Dedifferentiated amniotic fluid mesenchymal stem cell (primary cell): ENCODE results near the gene AMOTL2.

Experiments
- DNase-seq: peaks from one replicate; pipeline ENCODE4 v3.0.0-alpha.2; 2016; ENCODE audit errors: extremely low spot score

Gene AMOTL2

DNA sequence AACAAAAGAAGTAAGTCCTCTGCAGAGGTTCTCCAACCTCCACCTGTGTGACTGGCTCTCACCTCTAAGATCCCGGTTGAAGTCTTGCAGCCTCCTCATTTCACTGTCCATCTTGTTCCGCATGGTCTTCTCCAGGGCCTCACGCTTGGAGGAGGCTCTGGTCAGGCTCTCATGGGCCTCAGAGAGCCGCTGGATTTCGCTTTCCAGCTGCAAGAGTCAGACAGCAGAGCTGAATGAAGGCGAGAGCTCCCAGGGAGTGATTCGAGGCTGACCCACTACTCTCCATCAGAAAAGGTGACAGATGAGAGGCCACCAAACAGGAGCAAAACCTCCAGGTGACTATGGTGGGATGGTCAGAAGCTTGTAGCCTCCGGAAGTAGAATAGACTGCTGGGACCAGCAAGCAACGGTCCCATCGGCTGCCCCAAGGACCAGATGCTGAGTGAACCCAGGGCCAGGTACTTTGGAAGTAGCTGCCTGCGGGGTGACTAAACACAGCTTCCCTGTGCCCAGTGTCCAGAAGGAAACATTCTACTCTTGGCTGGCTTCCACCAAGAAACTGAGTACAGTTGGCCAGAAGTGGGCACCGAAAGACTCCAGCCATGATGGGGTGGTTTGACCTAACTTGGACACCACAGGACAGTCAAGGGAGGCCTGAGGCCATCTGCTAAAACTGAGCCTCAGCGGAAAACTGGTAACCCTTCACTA, 7.9 kb downstream of the AMOTL2 start:
- no peak for DNase-seq

DNA sequence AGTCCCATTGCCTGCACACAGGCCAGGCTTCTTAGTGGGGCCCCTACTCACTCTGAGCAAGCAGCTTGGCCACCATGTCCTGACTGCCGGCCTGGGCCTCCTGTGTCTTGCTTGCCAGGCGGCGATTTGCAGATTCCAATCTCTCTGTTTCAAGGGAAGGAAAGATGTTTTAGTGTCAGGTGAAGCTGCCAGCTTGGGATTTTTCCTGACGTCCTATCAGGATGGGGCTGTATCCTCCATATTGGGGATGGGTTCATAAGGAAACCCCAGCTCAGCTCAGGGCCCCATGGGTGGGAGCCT, 8.5 kb downstream of the AMOTL2 start:
- no peak for DNase-seq

DNA sequence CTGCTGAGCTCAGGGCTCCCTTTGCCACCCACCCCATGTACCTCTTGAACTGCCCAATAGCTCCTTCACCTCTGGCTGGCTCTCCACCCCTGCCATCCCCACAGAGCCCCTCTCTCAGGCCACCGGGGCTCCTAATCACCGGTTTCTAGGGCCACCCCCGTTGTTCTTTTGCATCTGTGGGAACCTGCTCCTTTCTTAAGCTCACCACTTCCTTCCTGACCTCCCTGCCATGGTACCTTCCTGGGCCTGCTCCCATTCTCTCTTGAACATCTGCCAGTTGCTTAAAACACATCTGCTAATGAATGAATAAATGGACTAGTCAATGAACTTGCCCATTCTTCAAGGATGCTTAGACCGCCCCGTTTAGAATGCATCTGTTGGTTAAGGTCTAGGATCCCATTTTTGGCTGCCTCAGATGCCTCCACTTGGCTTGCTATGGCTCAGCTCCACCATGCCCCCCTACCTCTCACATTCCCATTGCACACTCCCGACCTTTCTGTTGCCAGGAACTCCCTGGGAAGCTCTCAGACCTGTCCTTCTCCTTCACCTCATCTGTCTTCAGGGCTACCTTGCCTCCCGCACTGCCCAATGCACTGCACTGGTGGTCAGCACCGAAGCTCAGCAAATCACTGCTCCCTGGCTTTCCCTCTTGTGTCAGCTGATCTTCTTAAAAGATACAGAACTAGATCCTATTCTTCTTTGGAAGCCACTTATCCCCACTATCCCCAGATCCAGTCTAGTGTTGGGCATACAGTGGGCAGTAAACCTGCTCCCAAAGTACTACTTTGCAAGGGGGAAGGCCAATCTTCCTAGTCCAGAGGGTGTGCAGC, 9.1 kb downstream of the AMOTL2 start:
- no peak for DNase-seq

DNA sequence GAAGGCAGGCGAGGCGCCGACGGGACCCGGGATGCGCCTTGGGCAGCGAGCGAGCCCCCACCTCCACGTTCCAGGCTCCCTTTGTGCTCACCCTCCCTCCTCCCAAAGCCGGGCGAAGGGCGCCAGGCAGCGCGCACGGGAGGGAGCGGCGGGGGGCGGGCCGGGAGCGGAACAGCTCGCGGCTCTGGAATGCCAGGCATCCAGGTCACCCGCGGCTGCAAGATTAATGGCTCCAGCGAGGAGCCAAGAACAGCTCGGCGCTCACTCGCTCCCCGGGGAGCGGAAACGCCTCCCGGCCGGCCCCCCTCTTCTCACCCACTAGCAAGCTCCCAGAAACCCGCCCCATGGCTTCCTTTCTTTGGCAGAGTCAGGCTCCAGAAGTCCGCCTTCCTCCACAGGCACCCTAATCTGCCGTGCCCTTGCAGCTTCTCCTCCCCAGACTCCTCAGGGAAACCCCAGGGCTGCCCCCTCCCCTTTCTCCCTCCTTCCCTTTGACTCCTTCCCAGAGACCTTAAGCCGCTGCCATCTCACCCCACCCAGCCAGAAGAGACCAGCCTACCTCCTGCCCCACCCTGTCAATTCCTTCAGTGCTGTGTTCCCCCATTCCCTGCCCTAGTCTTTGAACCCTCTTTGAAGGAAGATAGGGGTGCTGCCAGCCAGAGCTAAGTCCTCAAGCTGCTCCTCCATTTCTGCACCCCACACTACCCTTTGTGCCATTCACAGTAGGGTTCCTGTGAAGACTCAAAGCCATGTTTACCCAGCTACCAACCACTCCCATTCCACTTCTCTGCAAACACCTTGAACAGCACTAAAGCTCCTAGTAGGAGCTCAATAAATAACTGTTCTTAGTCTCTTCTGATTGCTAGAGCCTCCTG, 9.9 kb downstream of the AMOTL2 start:
- peak; percentile 96 for DNase-seq

DNA sequence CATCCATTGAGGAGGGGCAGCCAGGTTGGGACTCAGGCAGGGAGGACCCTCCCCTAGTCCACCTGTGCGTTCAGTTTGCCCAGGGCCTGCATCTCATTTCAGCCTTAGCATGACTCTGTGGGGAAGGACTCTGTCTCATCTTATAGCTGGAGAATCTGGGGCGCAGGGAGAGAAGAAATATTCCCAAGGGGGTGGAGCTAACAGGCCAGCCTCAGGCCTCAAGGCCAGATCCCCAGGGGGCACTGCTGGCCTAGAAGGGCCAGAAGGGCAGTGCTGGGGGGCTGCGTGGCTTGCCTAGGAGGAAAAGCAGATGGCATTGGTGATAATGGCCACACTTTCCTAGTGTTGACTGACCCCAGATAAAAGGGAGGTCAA, 10.9 kb downstream of the AMOTL2 start:
- no peak for DNase-seq

DNA sequence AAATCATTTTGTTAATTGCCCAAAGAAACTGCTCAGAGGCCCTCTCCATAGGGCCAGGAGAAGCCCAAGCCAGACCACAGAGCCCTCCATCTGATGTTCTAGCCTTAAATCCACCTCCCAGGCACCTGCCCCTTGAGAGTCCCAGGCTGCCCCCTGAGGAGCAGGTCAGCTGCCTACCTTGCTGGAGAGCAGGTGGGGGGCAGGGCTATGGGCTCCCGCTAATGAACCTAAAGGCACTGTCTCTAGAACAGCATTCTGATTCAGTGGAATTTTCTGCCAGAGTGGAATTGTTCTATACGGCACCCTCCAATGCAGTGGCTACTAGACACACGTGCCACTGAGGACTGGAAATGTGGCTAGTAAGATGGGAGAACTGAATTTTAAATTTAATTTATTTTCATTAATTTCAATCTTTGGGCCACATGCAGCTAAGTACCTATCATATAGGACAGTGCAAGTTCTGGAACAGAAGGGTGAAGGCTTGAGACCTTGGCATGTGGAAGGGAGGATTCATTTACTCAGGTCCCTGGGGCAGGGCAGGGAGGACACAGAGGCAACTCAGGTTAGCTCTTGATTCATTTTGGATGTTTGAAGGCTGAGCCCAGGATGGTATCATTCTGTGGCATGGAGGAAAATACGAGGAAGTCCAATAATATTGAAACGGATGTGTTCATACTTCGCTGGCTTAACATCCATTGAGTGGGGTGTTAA, 11.4 kb downstream of the AMOTL2 start:
- no peak for DNase-seq

DNA sequence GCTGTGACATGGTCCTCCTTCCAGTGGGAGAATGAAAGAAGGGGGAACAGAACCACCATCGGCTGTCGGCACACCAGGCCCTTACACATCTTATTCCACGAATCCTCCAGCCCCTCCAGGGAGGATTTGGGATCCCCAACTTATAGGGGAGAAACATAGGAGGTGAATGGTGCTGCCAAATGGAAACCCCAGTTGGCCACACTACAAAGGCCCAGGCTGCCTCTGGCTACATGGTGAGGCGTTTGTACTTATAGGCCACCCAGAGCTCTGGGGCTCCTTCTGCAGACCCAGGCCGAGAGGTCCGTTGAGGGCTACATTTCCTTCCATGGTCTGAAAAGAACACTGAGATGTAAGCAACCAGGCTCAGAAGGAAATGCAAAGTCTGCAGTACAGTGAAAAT, 12.0 kb downstream of the AMOTL2 start:
- DNase-seq: no peak

DNA sequence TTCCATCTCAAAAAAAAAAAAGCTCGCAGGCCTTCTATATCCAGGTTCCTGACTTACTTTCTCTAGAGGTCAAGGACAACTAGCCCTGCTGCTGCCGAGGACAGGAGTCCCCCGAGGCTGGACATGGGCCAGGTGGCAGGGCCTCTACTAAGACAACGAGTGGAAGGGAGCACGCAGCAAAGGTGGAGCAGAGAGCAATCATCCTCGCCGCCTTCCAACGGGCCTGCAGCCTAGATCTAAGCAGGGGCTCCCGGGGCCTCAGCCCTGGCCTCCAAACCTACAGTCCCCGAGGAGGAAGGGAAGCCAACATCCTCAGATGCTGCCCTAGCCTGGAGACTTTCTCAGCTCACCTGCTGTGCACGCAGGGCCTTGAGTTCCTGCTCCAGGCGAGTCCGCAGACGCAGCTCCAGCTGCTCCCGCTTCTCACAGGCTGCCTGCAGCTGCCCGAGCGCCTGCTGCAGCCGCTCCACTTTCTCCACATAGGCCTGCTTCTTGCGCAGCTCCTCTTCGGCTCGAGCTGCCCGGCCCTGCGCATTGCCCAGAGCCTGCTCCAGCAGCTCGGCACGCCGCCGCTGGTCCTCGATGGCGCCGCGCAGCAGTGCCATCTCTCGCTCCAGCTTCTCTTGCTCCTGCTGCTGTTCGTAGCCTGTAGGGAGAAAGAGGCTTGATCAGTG, 12.9 kb downstream of the AMOTL2 start:
- no peak for DNase-seq

DNA sequence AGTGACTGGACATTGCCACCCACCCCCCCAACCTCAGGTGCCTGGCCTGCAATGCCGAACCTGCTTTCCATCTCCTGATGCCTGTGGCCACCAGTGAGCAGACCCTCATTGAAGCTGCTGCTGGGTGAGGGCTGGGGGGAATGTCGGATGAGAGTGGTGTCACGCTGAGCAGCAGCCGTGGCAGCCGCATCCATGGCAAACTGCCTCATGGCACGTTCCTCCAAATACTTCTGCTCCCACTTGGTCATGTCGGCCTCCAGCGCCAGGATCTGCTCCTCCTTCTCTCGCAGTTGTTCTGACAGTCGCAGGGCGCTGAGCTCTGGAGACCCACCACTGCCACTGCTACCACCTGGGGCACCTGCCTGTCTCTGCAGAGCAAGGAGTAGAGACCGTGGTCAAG, 14.2 kb downstream of the AMOTL2 start:
- DNase-seq: no peak

DNA sequence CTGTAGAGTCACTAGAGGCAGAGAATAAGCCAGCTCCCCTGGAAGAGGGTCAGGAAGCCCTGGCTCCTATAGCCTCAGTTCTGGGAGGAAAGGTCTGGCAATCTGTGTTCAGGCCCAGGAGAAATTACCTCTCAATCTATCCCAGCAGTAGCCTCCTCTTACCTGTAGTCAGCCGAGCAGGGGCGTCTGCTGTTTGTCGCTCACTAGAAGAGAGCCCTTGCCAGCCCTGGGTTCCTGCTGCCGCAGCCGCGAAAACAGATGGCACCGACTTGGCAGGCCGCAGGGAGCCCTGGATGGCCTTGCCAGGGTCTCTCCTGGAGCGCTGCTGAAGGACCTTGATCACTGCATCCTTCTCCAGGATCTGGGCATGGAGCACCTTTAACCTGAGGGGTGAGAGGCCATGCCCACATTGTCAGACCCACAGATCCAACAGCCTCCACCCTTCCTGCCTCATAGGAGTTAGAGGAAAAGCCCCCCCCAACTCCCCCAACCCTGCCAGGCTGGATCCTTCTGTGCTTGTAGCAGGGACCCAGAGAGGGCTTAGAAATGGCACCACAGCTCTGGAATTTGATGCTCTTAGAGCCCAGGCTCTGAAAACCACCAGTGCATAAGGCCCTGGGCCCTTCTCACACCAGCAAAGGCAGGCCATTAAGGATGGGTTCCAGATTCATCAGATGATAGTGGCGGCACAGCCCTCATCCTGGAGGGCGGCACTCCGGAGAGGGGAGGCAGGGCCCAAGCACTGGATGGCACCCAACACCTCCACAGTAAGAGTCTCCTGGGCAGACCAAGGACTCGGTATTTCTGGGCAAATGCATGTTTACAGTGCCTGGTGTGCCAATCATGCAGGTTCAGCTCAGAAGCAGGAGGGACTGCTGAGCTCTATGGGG, 14.9 kb downstream of the AMOTL2 start:
- DNase-seq: no peak

DNA sequence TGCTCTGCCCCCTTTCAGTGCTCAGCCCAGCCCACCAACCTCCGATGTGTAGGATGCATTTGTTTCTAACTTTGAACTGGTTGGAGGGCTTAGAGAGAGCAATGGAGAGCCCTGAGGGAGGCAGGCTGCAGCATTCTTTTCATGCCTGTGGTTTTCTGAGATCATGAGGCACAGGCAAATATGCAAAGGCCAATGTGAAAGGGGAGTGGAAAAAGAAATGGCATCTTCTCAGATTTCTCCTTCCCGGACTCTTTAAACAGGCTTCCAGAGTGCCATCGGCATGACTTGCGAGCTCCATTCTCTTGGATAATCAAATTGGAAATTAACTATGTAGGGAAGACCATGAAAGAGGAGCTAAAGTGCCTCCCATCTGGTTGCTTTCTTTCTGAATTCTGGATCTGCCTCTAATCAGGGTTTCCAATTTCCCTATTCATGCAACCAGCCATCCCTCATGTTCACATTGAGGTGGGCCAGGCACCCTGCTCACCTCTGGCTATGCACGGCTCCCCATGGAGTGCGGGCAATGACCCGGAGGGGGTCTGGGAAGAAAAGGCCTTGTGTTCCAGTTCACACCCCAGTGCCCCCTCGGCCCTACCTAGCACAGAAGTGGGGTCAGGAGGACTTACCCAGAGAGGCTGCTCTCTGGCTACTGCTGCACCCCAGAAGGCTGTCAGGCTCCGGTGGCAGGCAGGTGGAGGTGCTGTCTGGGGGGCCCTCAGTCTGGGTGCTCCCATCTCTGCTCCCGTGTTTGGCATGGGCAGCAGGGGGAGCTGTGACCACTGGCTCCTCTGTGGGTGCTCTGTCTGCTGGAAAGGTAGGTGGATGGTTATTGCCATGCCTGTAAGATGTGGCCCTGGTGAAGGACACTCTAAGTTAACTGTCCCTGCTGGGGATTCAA, 16.1 kb downstream of the AMOTL2 start:
- DNase-seq: peak; percentile 97

DNA sequence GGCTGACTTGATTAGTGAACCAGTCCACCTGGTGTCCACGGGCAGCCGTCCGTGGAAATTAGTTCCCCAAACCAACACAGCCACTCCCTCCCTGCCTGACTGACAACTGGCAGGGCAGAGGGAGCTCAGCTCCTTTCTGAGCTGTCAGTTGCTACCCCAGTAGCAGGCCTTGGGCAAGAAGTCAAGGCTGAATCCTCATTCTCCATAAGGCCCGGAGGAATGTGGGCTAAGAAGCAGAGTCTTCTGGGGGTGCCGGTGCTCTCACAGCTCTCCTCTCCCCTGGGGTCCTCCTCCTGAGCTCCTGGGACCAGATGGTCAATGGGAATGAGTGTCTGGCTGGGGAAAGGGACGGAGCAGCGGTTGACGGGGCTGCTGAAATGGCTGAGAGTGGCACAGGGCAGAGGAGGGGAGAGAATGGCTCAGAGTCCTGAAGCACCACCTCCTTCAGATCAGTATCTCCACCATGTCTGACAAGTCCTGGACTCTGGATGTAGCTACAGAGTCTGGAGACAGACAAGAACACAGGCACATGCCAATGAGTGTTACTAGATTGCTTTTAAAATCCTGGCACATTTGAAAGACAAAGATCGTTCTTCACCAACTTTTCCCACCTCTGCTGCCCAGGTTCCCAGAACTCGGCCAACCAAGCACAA, 16.9 kb downstream of the AMOTL2 start:
- DNase-seq: no peak

DNA sequence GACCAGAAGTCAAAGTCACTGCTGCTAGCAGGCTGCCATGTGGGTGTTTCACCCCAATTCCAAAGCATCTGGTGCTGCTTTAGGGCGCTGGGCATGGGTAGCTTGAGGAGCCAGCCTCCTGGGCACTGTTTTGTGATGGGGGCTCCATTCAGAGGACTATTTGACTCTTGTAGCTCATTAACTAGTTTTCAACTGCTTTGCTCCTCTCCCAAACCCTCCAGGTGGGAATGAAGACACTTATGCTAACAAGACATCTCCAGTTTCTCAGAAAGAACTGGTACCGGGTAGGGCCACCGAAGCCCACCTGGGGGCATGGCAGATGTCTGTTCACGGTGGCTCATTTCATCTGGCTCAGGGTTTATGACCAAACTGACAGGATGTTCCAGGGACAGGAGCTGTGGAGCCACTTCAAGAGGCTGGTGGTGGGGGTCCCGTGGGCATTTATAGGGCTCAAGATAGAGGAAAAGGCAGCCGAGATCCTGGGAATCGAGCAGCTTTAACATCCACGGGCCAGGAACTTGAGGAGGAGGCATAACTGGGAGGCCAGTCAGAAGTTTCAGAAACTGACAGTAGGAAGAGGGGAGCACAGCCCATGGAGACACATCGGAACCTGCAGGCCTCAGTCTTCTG, 17.7 kb downstream of the AMOTL2 start:
- DNase-seq: no peak

DNA sequence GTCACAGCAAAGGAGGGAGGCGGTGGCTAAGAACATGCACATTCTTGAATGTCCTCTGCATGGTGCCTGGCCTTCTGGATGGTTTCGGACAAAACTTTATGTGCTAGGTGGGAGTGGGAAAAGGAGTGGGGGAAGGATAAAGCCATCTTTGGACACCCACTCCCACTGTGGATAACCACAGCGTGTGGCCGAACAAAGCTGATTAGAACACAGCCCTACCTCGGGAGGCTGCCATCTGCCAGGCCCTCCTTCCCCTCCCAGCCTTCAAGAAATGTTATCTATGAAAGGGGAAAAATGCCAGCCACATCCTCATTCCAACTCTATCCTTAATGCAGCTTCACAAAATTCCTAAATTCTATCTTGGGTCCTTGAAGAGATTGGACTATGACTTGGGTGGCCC, 18.8 kb downstream of the AMOTL2 start:
- DNase-seq: no peak

DNA sequence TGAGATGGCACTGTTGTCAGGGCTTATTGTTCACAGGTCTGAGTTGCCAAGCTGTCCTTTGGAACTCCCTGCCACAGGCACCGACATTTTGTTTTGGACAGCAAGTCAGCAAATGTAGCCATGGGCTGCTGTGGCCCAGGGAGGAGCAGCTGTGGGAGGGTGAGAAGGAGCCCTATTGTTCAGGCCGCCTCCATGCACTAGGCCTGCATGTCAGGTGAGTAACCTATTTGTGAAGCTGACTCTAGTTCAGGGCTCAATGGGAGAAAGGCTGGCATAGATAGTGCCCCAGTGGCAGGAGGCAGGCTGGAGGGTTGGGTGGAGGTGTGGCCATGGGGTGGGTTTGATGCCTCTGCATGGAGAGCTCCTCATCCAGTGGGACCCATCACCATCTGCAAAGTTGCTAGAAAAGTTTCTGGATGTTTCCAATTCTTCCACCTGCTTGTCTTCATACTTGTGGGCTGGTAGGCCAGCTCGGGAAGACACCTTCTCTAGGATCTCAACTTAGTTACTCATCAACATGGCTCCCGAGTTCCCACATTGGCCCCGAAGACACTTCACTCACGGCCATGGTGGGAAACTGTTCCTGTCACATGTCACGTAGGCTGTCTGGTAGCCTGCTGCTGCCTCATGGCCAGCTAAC, 19.5 kb downstream of the AMOTL2 start:
- DNase-seq: no peak

DNA sequence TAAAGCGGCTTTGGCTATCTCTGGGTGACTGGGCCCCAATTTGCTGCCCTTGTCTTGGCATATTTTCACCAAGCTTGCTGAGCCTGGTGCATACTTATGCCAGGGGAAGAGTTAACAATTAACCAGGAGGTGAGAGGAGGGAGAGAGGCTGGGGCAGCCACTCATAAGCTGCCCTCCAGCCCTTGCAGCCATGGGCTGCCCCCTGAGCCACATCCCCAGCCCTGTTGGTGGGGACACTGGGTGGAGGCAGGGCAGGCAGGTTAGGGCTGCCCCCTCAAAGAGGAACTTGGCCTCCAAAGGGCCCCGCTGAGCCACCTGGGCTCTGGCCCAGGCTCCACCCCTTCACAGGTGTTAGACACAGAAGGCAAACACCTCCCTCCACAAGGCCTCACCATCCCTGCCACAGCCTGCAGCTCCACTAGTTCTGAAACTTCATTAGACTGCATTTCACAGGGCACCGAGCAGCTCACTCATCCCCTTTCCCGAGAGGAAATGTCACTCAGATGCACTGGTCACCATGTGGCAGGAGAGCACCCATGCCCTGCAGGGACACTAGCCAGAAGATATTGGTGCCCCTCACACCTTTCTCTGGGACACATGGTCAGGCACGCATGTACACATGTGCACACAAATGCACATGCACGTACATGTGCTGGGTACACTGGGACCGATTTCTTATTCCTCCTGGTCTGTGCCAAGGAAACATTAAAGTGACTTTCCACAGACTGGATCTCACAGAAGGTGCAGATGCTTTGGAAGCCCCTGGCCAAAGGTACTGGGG, 20.2 kb downstream of the AMOTL2 start:
- DNase-seq: no peak

DNA sequence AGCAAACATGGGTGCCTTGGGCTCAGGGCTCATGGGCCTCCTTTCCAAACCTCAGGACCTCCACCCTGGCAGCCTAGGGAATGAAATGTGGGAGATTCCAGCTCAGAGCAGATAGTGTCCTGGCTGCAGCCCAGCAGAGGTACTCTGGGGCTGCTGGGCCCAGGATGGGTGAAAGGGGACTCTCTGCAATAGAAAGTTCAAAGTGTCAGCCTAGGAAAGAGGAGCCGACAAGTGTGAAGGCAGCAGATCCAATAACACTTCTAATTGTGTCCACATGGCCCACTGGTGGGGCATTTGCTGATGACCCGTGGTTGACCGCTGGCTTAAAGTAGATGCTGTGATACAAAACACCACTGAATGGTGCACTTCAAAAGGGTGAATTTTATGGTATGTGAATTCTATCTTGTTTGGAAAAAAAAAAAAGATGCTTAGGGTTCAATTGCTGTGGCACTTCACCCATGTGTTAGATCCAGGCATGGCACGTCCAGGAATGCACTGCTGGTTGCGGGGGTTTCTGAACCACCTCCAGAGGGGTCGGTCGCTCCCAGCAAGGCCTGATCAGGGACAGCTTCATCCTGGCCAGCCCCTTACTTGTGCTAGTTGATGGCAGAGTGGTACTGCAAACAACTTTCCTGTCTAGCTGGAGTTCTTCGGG, 20.9 kb downstream of the AMOTL2 start:
- no peak for DNase-seq
